Measurements from ENCODE around the gene COQ6.
"Not testable (repeated sequence)": the region's sequence is repeated elsewhere in the genome, so short reads cannot be mapped to it uniquely, and the experiment has no call there.

COQ6 gene

GRCh38 chr14:73949752-73950734, at the start of gene COQ6, which contains the start of gene FAM161B:
Gene COQ6, plus strand, starts transcription at chr14:73950302. Its CDS starts 31 bp downstream, at chr14:73950333.
Gene FAM161B, minus strand, starts transcription at chr14:73950094. Its CDS starts 68 bp downstream, at chr14:73950026.
- TF ChIP-seq CTCF (conservative IDR thresholded peaks at IDR 0.05; ENCODE audit: low read depth, low read length) = peak; percentile 17
- peak within 1 kb of the TSS; percentile 76 for H3K4me3 ChIP-seq (ENCODE audit: low read length)
- peak; percentile 90 for DNase-seq (ENCODE audit: low read depth)

- H3K4me3 ChIP-seq (ENCODE audit: low read length) = no peak overlapping the region
- DNase-seq (ENCODE audit: low read depth) = no peak
- no peak for TF ChIP-seq CTCF (conservative IDR thresholded peaks at IDR 0.05; ENCODE audit: low read depth, low read length)
These were observed 47.1 kb upstream of the COQ6 start for GRCh38 chr14:73903028-73903427.

- TF ChIP-seq CTCF (conservative IDR thresholded peaks at IDR 0.05; ENCODE audit: low read depth, low read length) = no peak
- H3K4me3 ChIP-seq (ENCODE audit: low read length) = no peak overlapping the region
- no peak for DNase-seq (ENCODE audit: low read depth)
These were observed 40.4 kb upstream of the COQ6 start for GRCh38 chr14:73909681-73910080.

GRCh38 chr14:73913256-73913655, 36.8 kb upstream of the COQ6 start:
- H3K4me3 ChIP-seq (ENCODE audit: low read length) = no peak overlapping the region
- TF ChIP-seq CTCF (conservative IDR thresholded peaks at IDR 0.05; ENCODE audit: low read depth, low read length) = no peak
- DNase-seq (ENCODE audit: low read depth) = no peak

- no peak for TF ChIP-seq CTCF (conservative IDR thresholded peaks at IDR 0.05; ENCODE audit: low read depth, low read length)
- H3K4me3 ChIP-seq (ENCODE audit: low read length) = no peak overlapping the region
- no peak for DNase-seq (ENCODE audit: low read depth)
These were observed 33.8 kb upstream of the COQ6 start for GRCh38 chr14:73916324-73916723.

GRCh38 chr14:73919457-73919856, 30.6 kb upstream of the COQ6 start:
- H3K4me3 ChIP-seq (ENCODE audit: low read length); DNase-seq (ENCODE audit: low read depth): not testable (repeated sequence)

- no peak overlapping the region for H3K4me3 ChIP-seq (ENCODE audit: low read length)
- TF ChIP-seq CTCF (conservative IDR thresholded peaks at IDR 0.05; ENCODE audit: low read depth, low read length) = no peak
- no peak for DNase-seq (ENCODE audit: low read depth)
These were observed 25.8 kb upstream of the COQ6 start for GRCh38 chr14:73924337-73924736.

Data from retinal pigment epithelial cell (primary cell).